ENCODE results near the gene OCA2.
"Not testable (repeated sequence)": the region's sequence is repeated elsewhere in the genome, so short reads cannot be mapped to it uniquely, and the experiment has no call there.

Gene OCA2

DNA sequence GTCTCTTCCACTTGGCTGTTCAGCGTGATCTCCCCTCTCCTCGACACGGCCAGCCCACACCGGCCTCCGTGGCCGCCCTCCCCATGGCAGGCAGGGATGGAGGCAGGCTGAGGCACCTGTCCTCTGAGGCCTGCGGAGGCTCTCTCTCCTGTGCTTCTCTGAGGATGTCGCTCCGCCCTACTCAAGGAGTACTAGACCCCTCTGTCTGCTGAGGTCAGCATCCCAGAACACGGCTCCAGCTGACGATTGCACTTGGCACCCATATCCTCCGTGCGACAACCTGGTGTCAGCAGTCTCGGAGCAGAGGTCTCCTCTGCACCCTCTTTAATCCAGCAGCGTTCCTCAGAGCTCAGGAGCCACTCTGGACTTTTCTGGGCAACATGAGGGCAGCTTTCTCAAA is 322.6 kb downstream of the OCA2 start:
- Histone ChIP-seq H3K27me3 (ENCODE audit: control insufficient read depth, insufficient read depth, low read length) (no peaks in the 10 kb centered on the region), H3K27ac (ENCODE audit: low read length) (no peak overlapping the region), H3K36me3 (ENCODE audit: control insufficient read depth, insufficient read depth, low read length) (no peaks in the 10 kb centered on the region), H3K4me1 (ENCODE audit: control insufficient read depth, insufficient read depth, low read length) (no peaks in the 10 kb centered on the region), H3K4me3 (ENCODE audit: low read length) (no peak overlapping the region; the same call in 1 of the 2 replicates), H3K9me3 (ENCODE audit: control insufficient read depth, insufficient read depth, low read length) (peaks cover 8% of the 10 kb centered on the region)
- WGBS (ENCODE audit: insufficient coverage, insufficient read length), result no CpG with 5 or more reads among the region's 15 CpGs
- no peak for DNase-seq (ENCODE audit: low read depth, low spot score)

DNA sequence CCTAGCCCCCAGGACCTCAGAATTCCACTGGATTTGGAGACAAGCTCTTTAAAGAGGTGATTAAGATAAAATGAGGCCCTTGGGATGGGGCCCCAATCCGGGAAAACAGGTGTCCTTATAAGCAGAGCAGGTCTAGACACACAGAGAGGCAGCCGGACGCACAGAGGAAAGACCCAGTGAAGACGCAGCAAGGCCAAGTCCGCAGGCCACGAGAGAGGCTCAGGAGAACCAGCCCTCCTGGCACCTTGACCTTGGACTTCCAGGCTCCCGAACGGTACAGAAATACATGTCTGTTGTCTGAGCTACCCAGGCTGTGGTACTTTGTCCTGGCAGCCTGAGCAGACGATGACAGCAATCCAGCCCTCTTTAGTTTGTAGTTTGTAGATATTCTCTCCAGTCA is 324.5 kb downstream of the OCA2 start:
- no peak overlapping the region for H3K4me3 ChIP-seq (ENCODE audit: low read length)
- no CpG with 5 or more reads among the region's 9 CpGs for WGBS (ENCODE audit: insufficient coverage, insufficient read length)
- H3K36me3 ChIP-seq (ENCODE audit: control insufficient read depth, insufficient read depth, low read length), result no peaks in the 10 kb centered on the region

DNA sequence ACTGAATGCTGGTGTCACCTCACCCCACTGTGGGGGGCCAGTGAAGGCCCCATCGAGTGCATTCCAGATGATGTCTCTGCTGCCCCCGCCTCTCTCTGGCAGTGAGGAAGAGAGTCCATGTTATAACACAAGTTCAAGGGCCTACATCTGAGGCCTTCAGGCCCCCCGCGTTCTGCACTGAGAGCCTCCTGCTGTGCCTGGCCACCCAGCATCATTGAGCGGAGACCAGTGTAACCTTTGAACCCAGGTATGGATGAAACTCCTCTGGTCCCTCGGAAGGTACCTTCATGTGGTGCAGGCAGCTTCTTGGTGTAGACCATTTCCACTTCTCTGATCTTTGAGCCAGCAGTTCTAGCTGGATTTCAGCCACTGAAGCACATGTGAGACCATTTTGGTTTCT is 324.9 kb downstream of the OCA2 start:
- WGBS (ENCODE audit: insufficient coverage, insufficient read length), result no CpG with 5 or more reads among the region's 6 CpGs
- DNase-seq (ENCODE audit: low read depth, low spot score), result no peak
- Histone ChIP-seq H3K27ac (ENCODE audit: low read length) (no peak overlapping the region), H3K9me3 (ENCODE audit: control insufficient read depth, insufficient read depth, low read length) (peaks cover 5% of the 10 kb centered on the region), H3K4me1 (ENCODE audit: control insufficient read depth, insufficient read depth, low read length) (no peaks in the 10 kb centered on the region), H3K36me3 (ENCODE audit: control insufficient read depth, insufficient read depth, low read length) (no peaks in the 10 kb centered on the region), H3K4me3 (ENCODE audit: low read length) (no peak overlapping the region), H3K27me3 (ENCODE audit: control insufficient read depth, insufficient read depth, low read length) (no peaks in the 10 kb centered on the region)

More for the DNA sequence above, 324.5 kb downstream of the OCA2 start:
- H3K4me1 ChIP-seq (ENCODE audit: control insufficient read depth, insufficient read depth, low read length), result no peaks in the 10 kb centered on the region
- DNase-seq (ENCODE audit: low read depth, low spot score), result no peak
- H3K27ac ChIP-seq (ENCODE audit: low read length), result no peak overlapping the region
- H3K27me3 ChIP-seq (ENCODE audit: control insufficient read depth, insufficient read depth, low read length), result no peaks in the 10 kb centered on the region
- peaks cover 5% of the 10 kb centered on the region for H3K9me3 ChIP-seq (ENCODE audit: control insufficient read depth, insufficient read depth, low read length)

DNA sequence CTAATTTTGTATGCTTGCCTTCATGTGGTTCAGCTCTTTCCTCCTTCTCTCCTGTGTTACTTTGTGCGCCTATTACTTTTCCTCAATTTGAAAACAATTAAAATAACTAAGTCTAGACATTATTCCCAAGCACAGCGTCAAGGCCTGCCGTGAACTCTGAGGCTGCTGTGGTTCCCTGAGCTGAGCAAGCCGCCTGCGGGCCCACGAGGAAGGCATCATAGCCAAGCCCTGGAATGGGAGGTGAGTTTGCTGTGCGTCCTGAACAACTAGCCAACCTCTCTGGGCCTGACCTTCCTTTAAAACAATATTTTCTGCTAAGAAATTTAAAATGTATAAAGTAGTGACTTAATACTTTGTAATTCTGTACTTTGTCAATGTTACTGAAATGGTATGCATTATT is 327.2 kb downstream of the OCA2 start:
- Histone ChIP-seq H3K36me3 (ENCODE audit: control insufficient read depth, insufficient read depth, low read length) (no peaks in the 10 kb centered on the region), H3K4me1 (ENCODE audit: control insufficient read depth, insufficient read depth, low read length) (no peaks in the 10 kb centered on the region), H3K27me3 (ENCODE audit: control insufficient read depth, insufficient read depth, low read length) (no peaks in the 10 kb centered on the region), H3K4me3 (ENCODE audit: low read length) (no peak overlapping the region), H3K27ac (ENCODE audit: low read length) (no peak overlapping the region), H3K9me3 (ENCODE audit: control insufficient read depth, insufficient read depth, low read length) (peaks cover 3% of the 10 kb centered on the region; the same call in 1 of the 2 replicates)
- WGBS (ENCODE audit: insufficient coverage, insufficient read length), result no CpG with 5 or more reads among the region's 7 CpGs
- no peak for DNase-seq (ENCODE audit: low read depth, low spot score)

DNA sequence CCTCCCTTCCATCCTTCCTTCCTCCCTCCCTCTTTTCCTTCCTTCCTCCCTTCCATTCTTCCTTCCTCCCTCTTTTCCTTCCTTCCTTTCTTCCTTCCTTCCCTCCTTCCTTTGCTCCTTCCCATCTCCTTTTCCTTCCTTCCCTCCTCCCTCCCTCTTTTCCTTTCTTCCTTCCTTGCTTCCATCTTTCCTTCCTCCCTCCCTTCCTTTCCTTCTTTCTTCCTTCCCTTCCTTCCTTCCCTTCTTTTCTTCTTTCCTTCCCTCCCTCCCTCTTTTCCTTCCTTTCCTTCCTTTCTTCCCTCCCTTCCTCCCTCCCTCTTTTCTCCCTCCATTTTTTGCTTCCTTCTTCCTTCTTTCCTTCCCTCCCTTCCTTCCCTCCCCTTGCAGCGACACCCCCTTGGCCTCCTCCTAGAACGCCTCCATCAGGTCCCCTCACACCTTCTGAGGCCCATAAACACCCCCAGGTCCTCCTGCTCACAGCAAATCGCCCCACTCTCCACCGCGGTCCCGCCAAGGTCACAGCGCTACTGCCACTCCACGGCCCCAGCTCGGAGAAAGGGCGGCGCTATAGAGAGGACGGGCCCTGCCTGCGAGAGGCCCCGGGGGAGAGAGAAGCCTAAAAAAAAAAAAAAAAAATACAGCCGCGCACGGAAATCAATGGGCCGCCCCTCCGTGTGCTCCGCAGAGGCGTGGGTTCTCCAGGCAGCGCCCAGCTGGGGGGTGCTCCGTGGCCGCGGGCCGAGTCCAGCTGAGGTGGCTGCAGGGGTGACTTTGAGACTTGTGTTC is 328.2 kb downstream of the OCA2 start:
- Histone ChIP-seq H3K9me3 (ENCODE audit: control insufficient read depth, insufficient read depth, low read length) (peaks cover 5% of the 10 kb centered on the region; the same call in 1 of the 2 replicates), H3K4me3 (ENCODE audit: low read length) (no peak overlapping the region), H3K27ac (ENCODE audit: low read length) (no peak overlapping the region), H3K27me3 (ENCODE audit: control insufficient read depth, insufficient read depth, low read length) (no peaks in the 10 kb centered on the region), H3K36me3 (ENCODE audit: control insufficient read depth, insufficient read depth, low read length) (no peaks in the 10 kb centered on the region), H3K4me1 (ENCODE audit: control insufficient read depth, insufficient read depth, low read length) (no peaks in the 10 kb centered on the region)
- no CpG with 5 or more reads among the region's 26 CpGs for WGBS (ENCODE audit: insufficient coverage, insufficient read length)
- DNase-seq (ENCODE audit: low read depth, low spot score), result no peak

DNA sequence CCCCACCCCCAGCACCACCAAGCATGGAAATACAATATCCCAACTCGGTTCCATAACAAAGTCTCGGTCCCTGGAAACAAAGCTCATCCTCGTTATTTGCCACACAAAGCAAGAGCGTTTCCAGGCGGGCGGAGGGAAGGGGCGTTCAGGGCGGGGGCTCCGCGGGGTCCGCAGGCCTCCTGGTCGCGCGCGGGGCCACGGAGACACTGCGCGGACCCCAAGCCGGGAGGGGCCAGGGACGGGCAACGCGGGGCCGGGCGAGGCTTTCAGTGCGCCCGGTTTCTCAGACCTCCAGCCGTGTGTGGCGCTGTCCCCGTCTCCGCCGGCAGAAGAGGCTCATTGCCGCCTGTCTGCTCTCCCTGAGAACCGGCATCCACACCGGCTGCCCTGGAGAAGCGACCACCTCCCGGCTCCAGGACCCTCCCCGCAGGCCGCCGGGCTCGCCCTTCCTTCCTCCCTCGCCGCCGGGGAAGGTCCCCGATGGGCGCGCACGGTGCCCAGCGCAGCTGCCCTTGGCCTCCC is 329.0 kb downstream of the OCA2 start:
- peaks cover 5% of the 10 kb centered on the region; the same call in 1 of the 2 replicates for H3K9me3 ChIP-seq (ENCODE audit: control insufficient read depth, insufficient read depth, low read length)

DNA sequence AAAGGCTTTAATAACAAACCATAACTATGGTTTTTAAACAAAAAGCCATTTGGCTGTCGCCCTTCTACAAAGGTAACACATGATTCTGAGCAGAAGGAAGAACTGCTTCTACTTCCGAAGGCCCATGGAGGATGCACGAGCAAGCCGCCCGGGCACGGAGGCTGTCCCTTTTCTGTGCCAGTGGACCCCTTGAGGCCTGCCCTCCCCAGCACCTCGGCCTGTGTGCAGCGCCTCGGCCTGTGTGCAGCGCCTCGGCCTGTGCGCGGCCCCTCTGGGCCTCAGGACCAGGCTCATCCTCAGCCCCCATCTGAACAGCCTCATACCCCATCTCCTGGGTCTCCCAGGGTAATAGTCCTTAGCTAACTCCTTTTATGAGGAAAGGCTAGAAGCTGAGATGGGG is 329.5 kb downstream of the OCA2 start:
- Histone ChIP-seq H3K4me1 (ENCODE audit: control insufficient read depth, insufficient read depth, low read length) (no peaks in the 10 kb centered on the region), H3K27ac (ENCODE audit: low read length) (no peak overlapping the region), H3K27me3 (ENCODE audit: control insufficient read depth, insufficient read depth, low read length) (no peaks in the 10 kb centered on the region), H3K36me3 (ENCODE audit: control insufficient read depth, insufficient read depth, low read length) (no peaks in the 10 kb centered on the region), H3K9me3 (ENCODE audit: control insufficient read depth, insufficient read depth, low read length) (peaks cover 5% of the 10 kb centered on the region; the same call in 1 of the 2 replicates), H3K4me3 (ENCODE audit: low read length) (no peak overlapping the region)
- DNase-seq (ENCODE audit: low read depth, low spot score), result no peak
- WGBS (ENCODE audit: insufficient coverage, insufficient read length), result no CpG with 5 or more reads among the region's 13 CpGs

More for the DNA sequence above, 329.0 kb downstream of the OCA2 start:
- Histone ChIP-seq H3K4me3 (ENCODE audit: low read length) (no peak overlapping the region), H3K27me3 (ENCODE audit: control insufficient read depth, insufficient read depth, low read length) (no peaks in the 10 kb centered on the region), H3K36me3 (ENCODE audit: control insufficient read depth, insufficient read depth, low read length) (no peaks in the 10 kb centered on the region), H3K27ac (ENCODE audit: low read length) (no peak overlapping the region), H3K4me1 (ENCODE audit: control insufficient read depth, insufficient read depth, low read length) (no peaks in the 10 kb centered on the region)
- no peak for DNase-seq (ENCODE audit: low read depth, low spot score)
- whole genome bisulfite sequencing (ENCODE audit: insufficient coverage, insufficient read length), result no CpG with 5 or more reads among the region's 48 CpGs

DNA sequence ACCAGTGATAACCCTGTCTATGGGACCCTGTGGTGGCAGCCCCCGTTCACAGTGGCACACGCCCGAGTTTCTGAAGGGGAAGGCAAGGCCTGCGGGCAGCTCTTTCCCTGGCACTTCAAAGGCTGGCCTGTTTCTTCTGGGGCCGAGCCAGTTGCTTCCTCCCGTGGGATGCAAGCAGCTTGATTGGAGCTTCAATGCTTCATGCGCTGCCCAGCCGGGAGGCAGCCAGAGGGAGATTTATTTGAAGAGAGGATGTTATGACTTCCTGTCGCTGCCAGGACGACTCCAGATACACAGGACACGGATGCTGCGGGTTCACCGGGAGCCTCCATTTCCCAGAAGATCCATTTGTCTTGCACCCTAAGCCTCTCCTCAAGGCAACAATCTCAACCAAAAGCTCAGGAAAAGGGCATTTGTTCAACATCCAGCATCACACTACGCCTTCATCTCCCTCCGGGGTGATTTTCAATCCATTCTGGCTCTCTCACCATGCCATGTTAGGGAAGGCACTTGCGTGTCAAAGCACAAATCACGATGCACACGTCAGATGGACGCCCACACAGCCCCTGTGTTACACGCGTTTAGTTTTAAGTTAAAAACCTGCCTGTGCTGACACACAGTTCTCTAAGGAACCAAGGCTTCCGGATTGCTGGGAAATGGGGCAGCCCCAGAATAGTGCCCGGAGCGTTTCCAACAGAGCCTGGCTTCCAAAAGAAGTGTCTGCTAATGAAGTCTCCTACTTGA is 330.2 kb downstream of the OCA2 start:
- Histone ChIP-seq H3K27me3 (ENCODE audit: control insufficient read depth, insufficient read depth, low read length) (no peaks in the 10 kb centered on the region), H3K4me3 (ENCODE audit: low read length) (no peak overlapping the region), H3K36me3 (ENCODE audit: control insufficient read depth, insufficient read depth, low read length) (no peaks in the 10 kb centered on the region), H3K9me3 (ENCODE audit: control insufficient read depth, insufficient read depth, low read length) (peaks cover 1% of the 10 kb centered on the region; the same call in 1 of the 2 replicates), H3K4me1 (ENCODE audit: control insufficient read depth, insufficient read depth, low read length) (no peaks in the 10 kb centered on the region), H3K27ac (ENCODE audit: low read length) (no peak overlapping the region)
- no CpG with 5 or more reads among the region's 24 CpGs for WGBS (ENCODE audit: insufficient coverage, insufficient read length)
- DNase-seq (ENCODE audit: low read depth, low spot score), result no peak

DNA sequence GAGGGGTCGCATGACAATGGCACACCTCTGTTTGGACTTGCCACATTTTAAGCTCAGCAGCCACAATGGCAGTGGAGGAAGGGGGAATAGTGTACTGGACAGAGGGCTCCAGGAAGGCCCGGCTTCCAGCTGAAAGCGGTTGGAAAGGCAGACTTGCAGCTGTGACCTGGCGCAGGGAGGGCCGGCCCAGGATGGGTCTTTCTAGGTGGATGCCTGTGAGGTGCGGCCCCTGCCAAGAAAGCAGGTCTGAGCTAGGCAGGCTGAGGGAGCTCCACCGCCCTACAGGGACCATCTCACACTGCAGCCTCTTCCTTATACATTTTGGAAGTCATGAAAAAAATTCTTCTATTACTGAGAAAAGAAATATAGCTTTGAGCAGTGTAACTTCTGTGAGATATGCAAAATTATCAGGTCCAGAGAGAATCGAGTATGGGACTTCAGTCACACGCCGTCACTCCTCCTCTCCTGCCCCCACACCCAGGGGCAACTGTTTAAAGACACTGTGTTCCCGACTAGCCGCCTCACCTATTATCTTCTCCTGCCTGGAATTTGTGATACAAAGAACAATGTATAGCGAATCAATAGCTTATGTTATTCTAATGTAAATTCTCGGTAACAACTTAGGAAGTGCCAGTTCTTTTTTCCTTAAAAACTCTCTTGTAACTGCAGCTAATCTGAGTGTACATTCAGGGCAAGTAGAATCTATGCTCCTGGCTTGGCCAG is 331.0 kb downstream of the OCA2 start:
- Histone ChIP-seq H3K9me3 (ENCODE audit: control insufficient read depth, insufficient read depth, low read length) (0 out of 2 replicates have a peak, but pooled peaks cover 1% of the 10 kb centered on the region), H3K27me3 (ENCODE audit: control insufficient read depth, insufficient read depth, low read length) (no peaks in the 10 kb centered on the region), H3K36me3 (ENCODE audit: control insufficient read depth, insufficient read depth, low read length) (no peaks in the 10 kb centered on the region), H3K4me3 (ENCODE audit: low read length) (no peak overlapping the region), H3K4me1 (ENCODE audit: control insufficient read depth, insufficient read depth, low read length) (no peaks in the 10 kb centered on the region), H3K27ac (ENCODE audit: low read length) (no peak overlapping the region)
- DNase-seq (ENCODE audit: low read depth, low spot score), result no peak
- no CpG with 5 or more reads among the region's 14 CpGs for WGBS (ENCODE audit: insufficient coverage, insufficient read length)

DNA sequence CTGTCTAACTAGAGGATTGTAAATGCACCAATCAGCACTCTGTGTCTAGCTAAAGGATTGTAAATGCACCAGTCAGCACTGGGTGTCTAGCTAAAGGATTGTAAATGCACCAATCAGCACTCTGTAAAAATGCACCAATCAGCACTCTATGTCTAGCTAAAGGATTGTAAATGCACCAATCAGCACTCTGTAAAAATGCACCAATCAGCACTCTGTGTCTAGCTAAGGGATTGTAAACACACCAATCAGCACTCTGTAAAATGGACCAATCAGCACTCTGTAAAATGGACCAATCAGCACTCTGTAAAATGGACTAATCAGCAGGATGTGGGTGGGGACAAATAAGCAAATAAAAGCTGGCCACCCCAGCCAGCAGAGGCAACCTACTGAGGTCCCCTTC is 331.7 kb downstream of the OCA2 start:
- not testable (repeated sequence) for H3K4me1 ChIP-seq (ENCODE audit: control insufficient read depth, insufficient read depth, low read length); H3K9me3 ChIP-seq (ENCODE audit: control insufficient read depth, insufficient read depth, low read length); H3K4me3 ChIP-seq (ENCODE audit: low read length); H3K36me3 ChIP-seq (ENCODE audit: control insufficient read depth, insufficient read depth, low read length); DNase-seq (ENCODE audit: low read depth, low spot score); H3K27ac ChIP-seq (ENCODE audit: low read length); H3K27me3 ChIP-seq (ENCODE audit: control insufficient read depth, insufficient read depth, low read length)
